ENCODE data around the gene FOXL1.

Gene FOXL1

GRCh38 chr16:86618431-86619238, 40.3 kb downstream of the FOXL1 start:
- no peak for TF ChIP-seq TEAD4 (IDR thresholded peaks at IDR 0.05)
- no peak for TF ChIP-seq CEBPB (IDR thresholded peaks at IDR 0.05)
- no peak for TF ChIP-seq CREB1 (IDR thresholded peaks at IDR 0.05; ENCODE audit: low read depth)
- no peak for TF ChIP-seq NFIC (IDR thresholded peaks at IDR 0.05)
- TF ChIP-seq, protein P1, sequence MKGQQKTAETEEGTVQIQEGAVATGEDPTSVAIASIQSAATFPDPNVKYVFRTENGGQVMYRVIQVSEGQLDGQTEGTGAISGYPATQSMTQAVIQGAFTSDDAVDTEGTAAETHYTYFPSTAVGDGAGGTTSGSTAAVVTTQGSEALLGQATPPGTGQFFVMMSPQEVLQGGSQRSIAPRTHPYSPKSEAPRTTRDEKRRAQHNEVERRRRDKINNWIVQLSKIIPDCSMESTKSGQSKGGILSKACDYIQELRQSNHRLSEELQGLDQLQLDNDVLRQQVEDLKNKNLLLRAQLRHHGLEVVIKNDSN (IDR thresholded peaks at IDR 0.05) = no peak
- no peak for TF ChIP-seq FOXM1 (IDR thresholded peaks at IDR 0.05; ENCODE audit: borderline replicate concordance, low read depth)
- no peak for TF ChIP-seq EGR1 (IDR thresholded peaks at IDR 0.05)
- TF ChIP-seq YY1 (IDR thresholded peaks at IDR 0.05; ENCODE audit: low read depth) = no peak
- TF ChIP-seq, protein P2, sequence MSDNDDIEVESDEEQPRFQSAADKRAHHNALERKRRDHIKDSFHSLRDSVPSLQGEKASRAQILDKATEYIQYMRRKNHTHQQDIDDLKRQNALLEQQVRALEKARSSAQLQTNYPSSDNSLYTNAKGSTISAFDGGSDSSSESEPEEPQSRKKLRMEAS (IDR thresholded peaks at IDR 0.05) = no peak
- no peak for TF ChIP-seq ZBTB7A (IDR thresholded peaks at IDR 0.05; ENCODE audit: low read depth)
- TF ChIP-seq TCF12 (IDR thresholded peaks at IDR 0.05; ENCODE audit: low read depth) = no peak
- TF ChIP-seq REST (IDR thresholded peaks at IDR 0.05; ENCODE audit: low read depth) = no peak

DNA sequence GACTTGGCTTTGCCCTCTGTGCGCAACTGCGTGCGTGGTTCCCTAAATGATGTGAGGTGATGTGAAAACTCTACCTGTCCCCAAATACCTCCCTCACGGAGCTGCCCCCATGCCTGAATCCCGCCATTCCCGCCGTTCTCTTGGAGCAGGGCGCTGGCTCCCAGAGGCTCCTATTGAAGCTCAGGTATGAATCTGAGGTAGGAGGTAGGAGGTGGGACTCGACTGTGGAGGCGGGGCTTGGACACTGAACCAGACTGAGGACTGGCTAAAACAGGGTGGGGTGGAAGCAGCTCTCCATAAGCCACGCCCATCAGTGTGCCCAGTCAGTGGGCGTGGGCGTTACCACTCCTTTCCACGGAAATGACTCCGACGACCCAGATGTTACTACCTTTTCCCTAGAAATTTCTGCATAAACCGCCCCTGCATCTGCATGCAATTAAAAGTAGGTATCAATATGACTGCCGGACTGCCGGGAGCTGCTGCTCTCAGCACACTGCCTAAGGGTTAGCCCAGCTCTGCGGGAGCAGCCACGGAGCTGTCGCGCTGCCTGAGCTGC, 41.0 kb downstream of the FOXL1 start:
- TF ChIP-seq RAD21 (IDR thresholded peaks at IDR 0.05; ENCODE audit: low read depth) = no peak

- TF ChIP-seq CREB1 (IDR thresholded peaks at IDR 0.05; ENCODE audit: low read depth) (no peak), FOXM1 (IDR thresholded peaks at IDR 0.05; ENCODE audit: borderline replicate concordance, low read depth) (no peak), REST (IDR thresholded peaks at IDR 0.05; ENCODE audit: low read depth) (no peak), TEAD4 (IDR thresholded peaks at IDR 0.05) (no peak), RAD21 (IDR thresholded peaks at IDR 0.05; ENCODE audit: low read depth) (no peak), TCF12 (IDR thresholded peaks at IDR 0.05; ENCODE audit: low read depth) (no peak), EGR1 (IDR thresholded peaks at IDR 0.05) (no peak), NFIC (IDR thresholded peaks at IDR 0.05) (no peak), TAF1 (IDR thresholded peaks at IDR 0.05; ENCODE audit: low read depth) (no peak), YY1 (IDR thresholded peaks at IDR 0.05; ENCODE audit: low read depth) (no peak), CEBPB (IDR thresholded peaks at IDR 0.05) (no peak), ZBTB7A (IDR thresholded peaks at IDR 0.05; ENCODE audit: low read depth) (no peak), EP300 (IDR thresholded peaks at IDR 0.05; ENCODE audit: borderline replicate concordance) (no peak)
- TF ChIP-seq, protein P2 (IDR thresholded peaks at IDR 0.05) = no peak
- TF ChIP-seq, protein P1 (IDR thresholded peaks at IDR 0.05) = no peak
These were observed 41.8 kb downstream of the FOXL1 start for GRCh38 chr16:86620184-86620583.

DNA sequence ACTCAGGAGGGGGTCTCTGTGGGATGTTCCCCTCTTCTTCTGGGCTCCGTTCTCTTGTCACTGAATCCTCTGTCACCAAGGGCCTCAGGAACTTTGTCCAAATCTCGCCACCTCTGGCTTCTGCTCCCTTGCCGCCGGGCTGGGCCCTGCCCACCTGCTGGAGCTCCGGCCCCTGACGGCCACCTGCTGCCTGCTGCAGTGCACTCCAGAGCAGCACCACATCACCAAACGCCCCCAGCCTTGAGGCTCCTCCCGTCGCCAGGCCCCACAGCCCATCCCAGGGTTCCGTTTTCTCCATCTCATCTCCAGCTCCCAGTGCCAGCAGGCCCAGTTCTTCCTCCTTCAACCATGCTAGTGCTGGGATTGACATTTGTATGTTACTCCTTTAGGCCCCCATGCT, 43.6 kb downstream of the FOXL1 start:
- TF ChIP-seq, protein P2 (IDR thresholded peaks at IDR 0.05) = no peak

DNA sequence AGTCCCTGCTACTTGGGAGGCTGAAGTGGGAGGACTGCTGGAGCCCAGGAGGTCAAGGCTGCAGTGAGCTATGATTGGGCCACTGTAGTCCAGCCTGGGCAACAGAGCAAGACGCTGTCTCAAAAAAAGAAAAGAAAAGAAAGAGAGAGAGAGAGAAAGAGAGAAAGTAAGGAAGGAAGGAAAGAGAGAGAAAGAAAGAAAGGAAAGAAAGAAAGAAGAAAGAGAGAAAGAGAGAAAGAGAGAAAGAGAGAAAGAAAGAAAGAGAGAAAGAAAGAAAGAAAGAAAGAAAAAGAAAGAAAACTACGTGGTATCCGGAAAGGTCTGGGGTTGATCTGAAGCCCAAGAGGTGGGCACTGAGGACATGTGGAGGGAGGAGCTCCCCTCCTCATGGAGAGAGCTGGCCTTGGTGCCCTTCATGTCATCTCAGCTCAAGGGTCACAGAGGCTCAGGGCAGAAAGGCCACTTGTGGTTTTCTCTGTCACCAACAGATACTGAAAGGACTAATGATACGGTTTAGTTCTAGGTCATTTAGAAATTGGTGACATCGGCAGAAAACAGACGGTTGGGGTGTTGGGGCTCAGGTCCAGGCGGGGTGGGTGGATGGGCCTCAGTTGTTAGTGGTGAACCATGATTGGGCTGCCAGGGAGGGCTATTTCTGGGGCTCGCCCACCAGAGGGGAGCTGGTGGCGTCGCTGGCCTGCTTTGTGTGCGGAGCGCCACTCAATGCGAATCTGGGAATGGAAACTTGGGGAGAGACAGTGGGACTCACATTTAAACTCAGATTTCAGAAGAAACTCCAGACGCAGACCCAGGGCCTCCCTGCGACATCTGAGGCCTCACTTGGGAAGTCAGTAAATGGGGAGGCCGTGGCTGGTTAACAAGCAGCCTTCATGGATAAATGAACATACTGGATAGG, 44.6 kb downstream of the FOXL1 start:
- TF ChIP-seq TEAD4 (IDR thresholded peaks at IDR 0.05) (no peak), CREB1 (IDR thresholded peaks at IDR 0.05; ENCODE audit: low read depth) (no peak), TAF1 (IDR thresholded peaks at IDR 0.05; ENCODE audit: low read depth) (no peak), NFIC (IDR thresholded peaks at IDR 0.05) (no peak), YY1 (IDR thresholded peaks at IDR 0.05; ENCODE audit: low read depth) (no peak), ZBTB7A (IDR thresholded peaks at IDR 0.05; ENCODE audit: low read depth) (no peak), FOXM1 (IDR thresholded peaks at IDR 0.05; ENCODE audit: borderline replicate concordance, low read depth) (no peak)
- TF ChIP-seq, protein P1 (IDR thresholded peaks at IDR 0.05) = no peak
